Caco-2 (cell line): ENCODE data around the gene HIVEP3. TPM values are rescaled to one million over a fixed set of nuclear protein-coding genes. Genes with fewer than 3 reads are reported as not detected.

Experiments used
- BruUV-seq: library from RNA; stranded (reverse); fragments of 400-500 nt; replicated peaks from 2 replicates; lab custom pipeline; 2021; lab: Mats Ljungman, UMichigan
- CTCF ChIA-PET: fragments of 300-600 bp; sonication (Branson Sonifier 250); formaldehyde crosslinking; loops from one replicate; lab custom pipeline; 2022; ENCODE audit warnings: antibody characterized with exemption; lab: Charles Lee
- POLR2A ChIA-PET: fragments of 300-600 bp; sonication (Branson Sonifier 250); formaldehyde crosslinking; loops from one replicate; lab custom pipeline; 2022; ENCODE audit warnings: antibody characterized with exemption; lab: Charles Lee
- DNase-seq, 2 experiments: peaks; one replicate each; pipeline versions ENCODE4 v3.0.0 to v3.0.0-alpha.2; 2020 to 2022
- H3K27me3 ChIP-seq: replicated peaks from 2 replicates; pipeline ENCODE4 v1.6.0; 2011; ENCODE audit warnings: low read length; ENCODE audit not compliant: control insufficient read depth, insufficient read depth
- H3K36me3 ChIP-seq: 2 replicates; pipeline ENCODE4 v1.5.1; 2011; ENCODE audit warnings: low read length; ENCODE audit not compliant: control insufficient read depth, insufficient read depth
- H3K4me1 ChIP-seq: fragments of 250-450 bp; sonication (Bioruptor Pico); 2 replicates; pipeline ENCODE4 v1.5.1; 2020; ENCODE audit warnings: mild to moderate bottlenecking
- H3K4me3 ChIP-seq: 2 replicates; pipeline ENCODE4 v1.5.1; 2011; ENCODE audit warnings: low read depth, mild to moderate bottlenecking, control low read depth, low read length
- H3K9me3 ChIP-seq: fragments of 250-450 bp; sonication (Bioruptor Pico); 2 replicates; pipeline ENCODE4 v1.5.1; 2020; ENCODE audit warnings: mild to moderate bottlenecking, moderate library complexity
- H3K27ac Mint-ChIP-seq: one replicate; pipeline ENCODE4 v1.8.0; 2022; ENCODE audit warnings: mixed read lengths; ENCODE audit not compliant: unreplicated experiment
- H3K27me3 Mint-ChIP-seq: one replicate; pipeline ENCODE4 v1.8.0; 2022; ENCODE audit warnings: mixed read lengths; ENCODE audit not compliant: insufficient read depth, unreplicated experiment
- H3K36me3 Mint-ChIP-seq: one replicate; pipeline ENCODE4 v1.8.0; 2022; ENCODE audit warnings: mild to moderate bottlenecking, mixed read lengths; ENCODE audit not compliant: insufficient read depth, unreplicated experiment
- H3K4me1 Mint-ChIP-seq: one replicate; pipeline ENCODE4 v1.8.0; 2022; ENCODE audit warnings: low read depth, mixed read lengths; ENCODE audit not compliant: unreplicated experiment
- H3K4me3 Mint-ChIP-seq: one replicate; pipeline ENCODE4 v1.8.0; 2022; ENCODE audit warnings: mild to moderate bottlenecking, moderate library complexity, mixed read lengths; ENCODE audit not compliant: unreplicated experiment
- H3K9me3 Mint-ChIP-seq: one replicate; pipeline ENCODE4 v1.8.0; 2022; ENCODE audit warnings: mixed read lengths; ENCODE audit not compliant: unreplicated experiment
- intact Hi-C: fragments of 100-400 bp; cut with micrococcal nuclease; formaldehyde crosslinking; loops from one replicate; pipeline ENCODE4 v1.10.0; 2022; ENCODE audit not compliant: unreplicated experiment
- total RNA-seq: library from RNA; stranded (reverse); gene quantifications from 2 replicates; pipeline ENCODE4 v1.2.3, GENCODE V29; 2022
- TF ChIP-seq, protein P1 (sequence below), 2 experiments: fragments of 200-600 bp in 1 of 2; IDR thresholded peaks; 1 replicate in 1 of 2; 2 replicates in 1 of 2; pipeline versions ENCODE4 v1.5.1 to v1.8.0; 2011 to 2022; ENCODE audit warnings: antibody characterized with exemption in 1 of 2, control low read depth in 1 of 2, inconsistent platforms in 1 of 2, low read depth in 1 of 2, low read length in 1 of 2, mild to moderate bottlenecking in 1 of 2, moderate library complexity in 1 of 2; ENCODE audit not compliant: insufficient read depth in 1 of 2, severe bottlenecking in 1 of 2, unreplicated experiment in 1 of 2

Gene HIVEP3
- total RNA-seq, 1 experiment from 2014 or later: 0.25 TPM

DNA sequence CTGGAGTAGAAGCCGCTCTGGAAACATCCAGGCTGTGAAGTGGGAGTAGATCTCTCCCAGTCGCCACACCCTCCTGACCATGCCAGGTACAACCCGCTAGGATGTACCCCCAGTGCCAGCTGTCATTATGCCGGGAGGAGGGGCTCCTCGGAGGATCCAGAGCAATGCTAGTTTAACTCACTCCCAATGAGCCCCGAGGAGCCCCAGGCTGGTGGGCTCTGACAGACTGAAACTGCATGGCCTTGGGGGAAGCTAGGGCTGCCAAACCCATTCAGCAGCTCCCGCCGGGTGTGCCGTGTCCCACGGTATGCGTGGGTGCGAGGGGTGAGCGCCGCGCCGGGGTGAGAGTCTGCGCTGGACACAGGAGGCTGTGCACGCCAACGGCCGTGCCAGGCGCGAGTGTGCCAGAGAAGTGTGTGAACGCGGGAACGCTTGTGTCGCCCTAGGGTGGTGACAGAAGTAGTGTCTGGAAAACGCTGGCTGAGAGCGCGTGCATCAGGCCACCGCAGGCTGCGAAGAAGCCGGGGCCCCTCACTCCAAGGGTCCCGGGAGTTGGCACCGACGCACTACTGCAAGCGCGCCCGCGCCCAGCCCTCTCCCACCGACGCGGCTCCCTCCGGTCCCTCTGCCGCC is 257.2 kb downstream of the HIVEP3 start:
- H3K36me3 Mint-ChIP-seq: no peaks in the 10 kb centered on the region
- ChIA-PET CTCF (interaction anchor here (0.6 kb wide), 1 partner anchor 174 kb away, joined by 3 read pairs; no protein-coding TSS in a partner anchor), POLR2A (interaction anchor here (0.6 kb wide), 1 partner anchor 10 kb away, joined by 3 read pairs; no protein-coding TSS in a partner anchor)
- Histone ChIP-seq H3K4me1 (peaks cover 21% of the 10 kb centered on the region), H3K9me3 (no peaks in the 10 kb centered on the region), H3K27me3 (no peaks in the 10 kb centered on the region; the same call in 1 of the 2 replicates), H3K4me3 (peak overlapping the region; percentile 36), H3K36me3 (no peaks in the 10 kb centered on the region)
- peak overlapping the region; percentile 69 for H3K4me3 Mint-ChIP-seq
- no peaks in the 10 kb centered on the region for H3K9me3 Mint-ChIP-seq
- H3K4me1 Mint-ChIP-seq: no peaks in the 10 kb centered on the region
- intact Hi-C loops: no loop called here
- no TSS peak for BruUV-seq
- no peak for DNase-seq
- peaks cover 9% of the 10 kb centered on the region for H3K27me3 Mint-ChIP-seq
- H3K27ac Mint-ChIP-seq: no peak overlapping the region
- TF ChIP-seq, protein P1, sequence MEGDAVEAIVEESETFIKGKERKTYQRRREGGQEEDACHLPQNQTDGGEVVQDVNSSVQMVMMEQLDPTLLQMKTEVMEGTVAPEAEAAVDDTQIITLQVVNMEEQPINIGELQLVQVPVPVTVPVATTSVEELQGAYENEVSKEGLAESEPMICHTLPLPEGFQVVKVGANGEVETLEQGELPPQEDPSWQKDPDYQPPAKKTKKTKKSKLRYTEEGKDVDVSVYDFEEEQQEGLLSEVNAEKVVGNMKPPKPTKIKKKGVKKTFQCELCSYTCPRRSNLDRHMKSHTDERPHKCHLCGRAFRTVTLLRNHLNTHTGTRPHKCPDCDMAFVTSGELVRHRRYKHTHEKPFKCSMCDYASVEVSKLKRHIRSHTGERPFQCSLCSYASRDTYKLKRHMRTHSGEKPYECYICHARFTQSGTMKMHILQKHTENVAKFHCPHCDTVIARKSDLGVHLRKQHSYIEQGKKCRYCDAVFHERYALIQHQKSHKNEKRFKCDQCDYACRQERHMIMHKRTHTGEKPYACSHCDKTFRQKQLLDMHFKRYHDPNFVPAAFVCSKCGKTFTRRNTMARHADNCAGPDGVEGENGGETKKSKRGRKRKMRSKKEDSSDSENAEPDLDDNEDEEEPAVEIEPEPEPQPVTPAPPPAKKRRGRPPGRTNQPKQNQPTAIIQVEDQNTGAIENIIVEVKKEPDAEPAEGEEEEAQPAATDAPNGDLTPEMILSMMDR (IDR thresholded peaks at IDR 0.05; ENCODE audit: insufficient read depth in 1 of 2, low read depth in 1 of 2, low read length in 1 of 2, severe bottlenecking in 1 of 2, unreplicated experiment in 1 of 2): no peak

- CTCF ChIA-PET: interaction anchor here (0.6 kb wide), 1 partner anchor 175 kb away, joined by 3 read pairs; no protein-coding TSS in a partner anchor
- H3K27me3 ChIP-seq: no peaks in the 10 kb centered on the region; the same call in 1 of the 2 replicates
- H3K4me1 ChIP-seq: peaks cover 18% of the 10 kb centered on the region
- no peaks in the 10 kb centered on the region for H3K9me3 ChIP-seq
- intact Hi-C loops: no loop called here
- TF ChIP-seq, protein P1 (IDR thresholded peaks at IDR 0.05; ENCODE audit: insufficient read depth in 1 of 2, low read depth in 1 of 2, low read length in 1 of 2, severe bottlenecking in 1 of 2, unreplicated experiment in 1 of 2): no peak
- H3K36me3 ChIP-seq: no peaks in the 10 kb centered on the region
- no peak overlapping the region for H3K4me3 ChIP-seq
- no peaks in the 10 kb centered on the region for H3K36me3 Mint-ChIP-seq
- H3K4me3 Mint-ChIP-seq: peak overlapping the region; percentile 69
- BruUV-seq: TSS peak; percentile 27
- no peaks in the 10 kb centered on the region for H3K9me3 Mint-ChIP-seq
- no peak overlapping the region for H3K27ac Mint-ChIP-seq
- POLR2A ChIA-PET: no interaction called here
- DNase-seq: no peak
- peaks cover 9% of the 10 kb centered on the region for H3K27me3 Mint-ChIP-seq
- no peaks in the 10 kb centered on the region for H3K4me1 Mint-ChIP-seq
Measured at GRCh38 chr1:41660570-41661427, 257.9 kb downstream of the HIVEP3 start.

GRCh38 chr1:41659903-41660302 is 258.8 kb downstream of the HIVEP3 start:
- intact Hi-C loops: no loop called here
- H3K4me1 Mint-ChIP-seq: no peaks in the 10 kb centered on the region
- no peak for DNase-seq
- ChIA-PET POLR2A (no interaction called here), CTCF (no interaction called here)
- no peak overlapping the region for H3K27ac Mint-ChIP-seq
- BruUV-seq: no TSS peak
- no peak overlapping the region for H3K4me3 Mint-ChIP-seq
- H3K27me3 Mint-ChIP-seq: peaks cover 9% of the 10 kb centered on the region
- TF ChIP-seq, protein P1 (IDR thresholded peaks at IDR 0.05; ENCODE audit: insufficient read depth in 1 of 2, low read depth in 1 of 2, low read length in 1 of 2, severe bottlenecking in 1 of 2, unreplicated experiment in 1 of 2): no peak
- no peaks in the 10 kb centered on the region; the same call in 1 of the 2 replicates for H3K27me3 ChIP-seq
- no peaks in the 10 kb centered on the region for H3K9me3 ChIP-seq
- no peak overlapping the region for H3K4me3 ChIP-seq
- H3K9me3 Mint-ChIP-seq: no peaks in the 10 kb centered on the region
- H3K36me3 Mint-ChIP-seq: no peaks in the 10 kb centered on the region
- peaks cover 9% of the 10 kb centered on the region for H3K4me1 ChIP-seq
- H3K36me3 ChIP-seq: no peaks in the 10 kb centered on the region
